Dedifferentiated amniotic fluid mesenchymal stem cell (primary cell): ENCODE measurements around the gene SEMA3D.

Experiments
- DNase-seq: peaks from one replicate; pipeline ENCODE4 v3.0.0-alpha.2; 2016; ENCODE audit errors: extremely low spot score

Gene SEMA3D

DNA sequence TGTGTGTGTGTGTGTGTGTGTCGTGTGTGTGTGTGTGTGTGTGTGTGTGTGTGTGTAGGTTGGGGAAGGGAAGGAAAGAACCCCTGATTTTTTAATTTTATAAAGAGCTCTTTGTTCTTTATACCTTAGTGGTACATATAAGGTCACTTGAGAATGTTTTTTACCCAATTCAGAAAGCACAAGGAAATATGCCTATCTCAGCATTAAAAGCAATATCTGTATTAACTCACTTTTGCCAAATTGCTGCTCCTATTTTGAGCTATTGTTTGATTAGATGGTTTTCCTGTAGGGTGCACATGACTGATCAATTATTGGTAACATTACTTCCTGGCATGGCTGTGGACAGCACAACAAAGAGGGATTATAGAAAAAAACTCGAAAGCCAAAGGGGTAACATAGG is 60.5 kb downstream of the SEMA3D start:
- no peak for DNase-seq

DNA sequence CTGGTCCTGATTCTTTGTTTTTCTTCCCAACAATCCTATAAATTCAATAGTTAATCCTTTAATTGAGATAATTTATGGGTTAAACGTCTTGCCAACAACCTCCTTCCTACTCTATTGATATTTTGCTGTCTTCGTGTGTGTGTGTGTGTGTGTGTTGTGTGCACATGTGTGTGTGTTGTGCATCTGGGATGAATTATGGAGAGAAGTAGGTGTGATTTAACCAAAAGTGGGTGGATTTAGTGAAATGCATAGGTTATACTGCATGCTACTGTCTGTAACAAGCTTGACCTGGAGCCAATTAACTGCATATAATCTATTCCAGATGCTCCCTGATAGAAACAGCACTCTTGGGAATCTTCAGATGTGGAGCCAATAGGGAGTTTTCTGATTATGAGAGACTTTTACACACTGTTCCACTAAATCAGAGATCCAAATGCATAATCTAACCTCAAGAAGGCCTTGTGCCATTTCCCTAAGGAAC is 61.2 kb downstream of the SEMA3D start:
- no peak for DNase-seq

- no peak for DNase-seq
These were observed 61.7 kb downstream of the SEMA3D start for GRCh38 chr7:85125176-85125575.

DNA sequence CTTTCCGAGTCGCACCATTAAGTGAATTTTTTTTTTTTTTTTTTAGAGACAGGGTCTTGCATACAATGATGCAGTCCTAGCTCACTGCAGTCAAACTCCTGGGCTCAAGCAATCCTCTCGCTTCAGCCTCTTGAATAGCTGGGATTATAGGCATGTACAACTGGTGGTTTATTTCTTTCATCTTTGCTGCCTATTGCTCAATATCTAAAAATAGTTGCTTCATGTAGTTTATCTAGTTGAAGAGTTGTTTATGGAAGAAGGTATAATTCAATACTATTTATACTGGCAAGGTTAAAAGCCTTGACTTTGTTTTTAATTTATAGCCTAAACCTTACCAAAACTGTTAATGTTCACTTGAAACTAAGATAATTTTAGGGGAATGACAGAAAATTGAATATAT is 66.9 kb downstream of the SEMA3D start:
- no peak for DNase-seq

GRCh38 chr7:85115862-85116261 is 71.0 kb downstream of the SEMA3D start:
- no peak for DNase-seq

- DNase-seq, result no peak
These were observed 71.8 kb downstream of the SEMA3D start for GRCh38 chr7:85115006-85115405.

DNA sequence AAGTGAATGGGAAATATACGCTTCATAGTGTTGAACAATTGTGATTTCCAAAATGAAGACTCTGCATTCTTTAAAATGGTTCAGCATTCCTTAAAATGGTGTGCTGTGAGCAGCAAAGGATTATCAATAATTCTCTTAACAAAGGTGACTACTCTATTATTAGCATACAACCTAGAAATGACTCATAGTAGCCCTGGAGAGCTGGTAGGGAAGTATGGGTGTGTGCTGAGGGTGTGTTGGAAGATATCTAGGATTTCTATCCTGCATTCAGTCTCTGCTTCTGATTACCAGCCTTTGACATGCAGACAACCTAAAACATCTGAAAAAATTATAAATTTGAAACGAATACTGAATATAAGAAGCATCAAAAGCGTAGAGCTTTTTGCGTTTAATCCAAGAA is 72.5 kb downstream of the SEMA3D start:
- DNase-seq, result no peak

GRCh38 chr7:85111761-85112160 is 75.1 kb downstream of the SEMA3D start:
- no peak for DNase-seq

DNA sequence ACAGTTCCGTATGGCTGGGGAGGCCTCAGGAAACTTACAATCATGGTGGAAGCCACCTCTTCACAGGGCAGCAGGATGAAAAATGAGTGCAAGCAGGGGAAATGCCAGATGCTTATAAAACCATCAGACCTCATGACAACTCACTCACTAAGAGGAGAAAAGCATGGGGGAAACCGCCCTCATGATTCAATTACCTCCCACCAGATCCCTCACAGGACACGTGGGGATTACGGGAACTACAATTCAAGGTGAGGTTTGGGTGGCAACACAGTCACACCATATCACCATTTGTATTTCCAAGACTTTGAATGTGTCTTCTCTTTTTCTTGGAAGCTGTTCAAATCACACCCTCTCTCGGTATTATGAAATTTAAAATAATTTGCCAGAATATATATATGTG is 80.1 kb downstream of the SEMA3D start:
- no peak for DNase-seq

- no peak for DNase-seq
These were observed 82.2 kb downstream of the SEMA3D start for GRCh38 chr7:85104432-85105205.

- DNase-seq, result no peak
These were observed 82.9 kb downstream of the SEMA3D start for GRCh38 chr7:85103962-85104361.

GRCh38 chr7:85103357-85103756 is 83.5 kb downstream of the SEMA3D start:
- DNase-seq, result no peak

DNA sequence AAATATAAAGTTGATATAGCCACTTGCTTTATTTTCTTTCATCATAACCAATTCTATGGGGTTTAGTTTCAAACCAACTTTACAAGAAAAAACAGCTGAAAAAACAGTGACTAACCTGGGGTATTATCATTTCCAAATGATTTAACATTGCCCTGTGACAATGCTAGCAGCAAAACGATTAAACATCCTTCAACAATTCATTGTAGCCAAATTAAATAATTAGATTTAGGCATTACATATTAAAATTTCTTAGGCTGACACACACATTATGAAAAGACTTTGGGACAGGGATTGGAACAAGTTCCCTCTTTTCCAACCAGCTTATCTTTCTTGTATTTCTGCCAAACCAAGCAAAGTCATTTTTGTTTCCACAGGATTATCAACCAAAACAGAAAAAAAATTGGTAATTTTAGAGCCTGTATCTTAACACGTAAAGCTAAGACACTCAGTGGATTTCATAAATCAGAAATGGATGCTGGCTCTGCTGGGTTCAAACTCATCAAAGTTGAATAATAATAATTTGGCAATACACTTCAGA is 84.0 kb downstream of the SEMA3D start:
- DNase-seq, result peak; percentile 58

DNA sequence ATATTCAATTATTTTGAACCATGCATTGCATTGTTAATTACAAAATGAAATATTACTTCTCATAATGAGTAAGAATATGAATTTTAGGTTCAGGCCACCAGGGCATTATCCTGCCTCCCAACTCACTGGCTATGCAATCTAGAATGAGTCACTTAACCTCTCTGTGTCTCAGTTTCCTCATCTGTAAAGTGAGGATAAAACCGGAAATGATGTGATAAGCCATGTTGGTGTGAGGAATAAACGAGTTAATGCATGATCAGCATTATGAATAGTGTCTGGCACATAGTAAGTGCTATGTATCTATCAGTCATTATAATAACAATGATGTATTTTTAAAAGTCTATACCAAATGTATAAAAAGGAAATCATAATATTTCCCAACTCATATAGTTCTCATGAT is 85.5 kb downstream of the SEMA3D start:
- DNase-seq, result no peak

GRCh38 chr7:85097844-85098243 is 89.0 kb downstream of the SEMA3D start:
- no peak for DNase-seq

GRCh38 chr7:85095806-85096205 is 91.0 kb downstream of the SEMA3D start:
- no peak for DNase-seq

- no peak for DNase-seq
These were observed 91.5 kb downstream of the SEMA3D start for GRCh38 chr7:85095366-85095765.

- no peak for DNase-seq
These were observed 92.7 kb downstream of the SEMA3D start for GRCh38 chr7:85094046-85094725.

DNA sequence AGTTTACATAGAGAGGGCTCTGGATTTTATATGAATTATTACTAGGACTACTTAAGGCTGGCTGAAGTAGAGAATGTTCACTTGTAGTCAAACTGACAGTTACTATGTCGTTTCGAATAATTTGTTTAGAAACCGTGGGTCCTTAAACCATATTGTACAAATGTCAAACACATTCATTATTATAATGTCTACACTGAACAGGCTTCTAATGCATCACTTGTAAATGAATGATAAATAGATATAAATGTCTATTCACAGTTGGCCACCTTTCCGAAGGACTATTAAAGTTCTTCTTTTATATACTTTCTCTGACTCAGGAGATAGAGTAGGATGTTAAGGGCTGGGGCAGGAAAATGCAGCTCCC is 95.3 kb downstream of the SEMA3D start:
- DNase-seq, result no peak

DNA sequence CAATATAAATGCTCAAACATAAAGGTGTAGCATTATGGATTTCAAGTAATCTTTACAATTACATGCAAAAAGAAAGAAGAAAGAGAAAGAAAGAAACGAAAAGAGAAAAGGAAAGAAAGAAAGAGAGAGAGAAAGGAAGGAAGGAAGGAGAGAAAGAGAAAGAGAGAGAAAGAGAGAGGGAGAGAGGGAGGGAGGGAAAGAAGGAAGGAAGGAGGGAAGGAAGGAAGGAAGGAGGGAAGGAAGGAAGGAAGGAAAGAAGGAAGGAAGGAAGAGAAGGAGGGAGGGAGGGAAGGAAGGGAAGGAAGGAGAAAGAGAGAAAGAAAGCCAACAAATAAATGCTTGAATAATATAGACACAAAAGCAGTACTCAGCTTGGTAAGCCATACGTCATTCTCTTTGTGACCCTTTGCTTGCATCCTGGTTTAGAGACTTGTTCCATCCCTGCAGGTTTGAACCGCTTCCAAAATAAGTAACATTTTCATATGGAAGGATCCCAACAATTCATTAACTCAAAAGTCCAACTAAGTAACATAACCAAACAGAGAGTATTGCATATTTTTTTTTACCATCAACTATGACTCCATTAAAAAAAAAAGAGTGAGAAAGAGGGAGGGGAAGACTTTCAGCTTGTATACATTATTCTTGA is 95.8 kb downstream of the SEMA3D start:
- DNase-seq, result no peak

DNA sequence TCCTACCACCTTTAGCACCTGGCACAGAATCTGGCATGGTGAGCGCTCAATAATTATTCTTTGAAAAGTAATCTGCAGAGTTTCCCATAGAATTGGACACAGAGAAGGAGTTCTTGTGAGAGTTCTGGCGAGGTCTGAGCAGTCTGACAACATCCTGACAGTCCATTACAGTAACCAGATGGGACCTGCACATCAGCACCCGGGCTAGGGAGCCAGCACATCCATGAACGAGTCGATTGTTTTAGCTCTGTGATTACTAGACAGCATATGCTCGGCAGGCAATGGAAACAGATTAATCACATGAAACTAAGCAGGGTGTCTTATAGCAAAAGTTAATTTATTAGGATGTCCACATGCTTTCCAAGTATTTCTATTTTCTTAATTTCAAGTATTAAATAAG is 96.7 kb downstream of the SEMA3D start:
- DNase-seq, result no peak

DNA sequence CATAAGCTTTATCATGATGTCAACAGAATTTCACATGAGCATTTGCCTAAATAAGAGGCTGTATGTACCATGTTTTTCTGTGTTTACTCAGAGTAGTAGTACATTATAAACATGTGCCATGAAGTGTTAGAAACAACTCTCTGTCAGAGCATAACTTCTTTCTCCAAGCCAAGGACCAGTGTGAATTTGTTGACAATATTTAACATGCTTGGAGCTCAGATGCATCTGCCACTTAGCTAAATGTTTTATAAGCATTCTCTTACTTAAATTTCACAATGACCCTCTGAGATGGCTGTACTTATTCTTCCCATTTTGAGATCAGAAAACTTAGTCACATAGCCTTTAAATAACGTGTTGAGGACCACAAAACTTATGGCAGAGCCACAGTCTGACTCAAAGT is 105.0 kb downstream of the SEMA3D start:
- DNase-seq, result no peak

DNA sequence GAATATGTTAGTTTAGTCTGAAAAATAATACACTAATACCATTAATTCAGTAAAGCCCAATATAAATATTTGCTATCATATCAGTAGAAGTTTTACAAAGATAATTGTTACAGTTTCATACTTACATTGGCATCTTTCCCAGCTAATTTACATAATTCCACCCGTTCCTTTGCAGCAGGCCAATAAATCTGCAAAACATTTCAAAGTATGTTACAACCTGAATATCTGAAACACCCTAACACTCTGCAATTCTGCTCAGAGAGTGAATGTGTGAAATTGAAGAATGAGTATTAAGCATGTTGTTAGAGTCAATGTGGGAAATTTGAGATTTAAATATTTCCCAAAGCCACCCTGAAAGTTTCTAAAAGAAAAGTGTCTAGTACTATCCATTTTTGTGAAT is 105.5 kb downstream of the SEMA3D start:
- DNase-seq, result no peak
